Measurements from ENCODE around the gene ADGRB3.

- TF ChIP-seq CTCF (IDR thresholded peaks at IDR 0.05) (no peak), POLR2A (IDR thresholded peaks at IDR 0.05) (no peak), POLR2AphosphoS5 (IDR thresholded peaks at IDR 0.05) (no peak)
Observed at GRCh38 chr6:68658338-68658737, 23.3 kb downstream of the ADGRB3 start.

Data from breast epithelium (tissue), 3 donors.